ENCODE measurements around the gene SMTN. TPM values are rescaled to one million over a fixed set of nuclear protein-coding genes. Genes with fewer than 3 reads are reported as not detected.

The SMTN gene
- total and polyA plus RNA-seq, 10 of the 15 experiments (the other 5 are each of a cell fraction or from before 2014, with no cell fraction given), result 0.92 to 21.9 (median 4.8) TPM

GRCh38 chr22:31151872-31152271, 70.8 kb downstream of the SMTN start (continued):
- TF ChIP-seq ZBTB11 (CRISPR knock-in tag; IDR thresholded peaks at IDR 0.05) (no peak), ZZZ3 (IDR thresholded peaks at IDR 0.05; ENCODE audit: control insufficient read depth, insufficient read length, low read depth) (no peak), NR2C2 (IDR thresholded peaks at IDR 0.05; ENCODE audit: borderline replicate concordance, control insufficient read depth, insufficient read length, low read depth) (no peak), PML (IDR thresholded peaks at IDR 0.05; ENCODE audit: low read length) (no peak), TBL1XR1 (IDR thresholded peaks at IDR 0.05; ENCODE audit: low read depth, low read length) (no peak)

GRCh38 chr22:31153357-31153756, 72.2 kb downstream of the SMTN start:
- intact Hi-C loops (cut with micrococcal nuclease; ENCODE audit: unreplicated experiment), result no loop called here
- ChIA-PET CTCF (interaction anchor here (0.7 to 1.1 kb wide), 2 partner anchors 58 to 79 kb away, joined by 3 read pairs; partner anchors contain the start of gene LIMK2), POLR2A (interaction anchor here (0.7 kb wide), 1 partner anchor 155 kb away, joined by 5 read pairs; no protein-coding TSS in a partner anchor), SMC1A (ENCODE audit: uncharacterized antibody, unreplicated experiment) (no interaction called here), RAD21 (ENCODE audit: unreplicated experiment) (interaction anchor here (0.7 kb wide), 1 partner anchor 26 kb away, joined by 3 read pairs; no protein-coding TSS in a partner anchor)
- H3K4me3 ChIP-seq, result no peak overlapping the region
- FAIRE-seq, result no peak
- H3K79me2 ChIP-seq (ENCODE audit: control insufficient read depth, insufficient read depth, low read length), result no peaks in the 10 kb centered on the region
- H3K4me1 ChIP-seq (ENCODE audit: control insufficient read depth, insufficient read depth, low read length), result no peaks in the 10 kb centered on the region
- H4K20me1 ChIP-seq (ENCODE audit: control insufficient read depth, insufficient read depth), result no peaks in the 10 kb centered on the region
- no peak for ATAC-seq
- H3K9me3 ChIP-seq (replicated peaks; ENCODE audit: control insufficient read depth, insufficient read depth, low read length), result no peaks in the 10 kb centered on the region
- in situ Hi-C loops (cut with MboI), result no loop called here
- BruUV-seq (replicated peaks), result no TSS peak
- no peak for TF ChIP-seq ZNF217 (IDR thresholded peaks at IDR 0.05)
- H3K27me3 ChIP-seq (replicated peaks in 1 of 2; ENCODE audit: control insufficient read depth in 2 of 2, insufficient read depth in 2 of 2, low read length in 1 of 2), result no peaks in the 10 kb centered on the region; a peak in 1 of 4 replicates
- no peak overlapping the region for H3K4me2 ChIP-seq (ENCODE audit: control insufficient read depth, insufficient read depth)
- H2AFZ ChIP-seq (ENCODE audit: control insufficient read depth, low read depth, low read length), result no peak overlapping the region
- 33% methylated on average over 3 of the region's 3 CpGs for WGBS (ENCODE audit: insufficient coverage, insufficient replicate concordance, low lambda C conversion rate, missing lambda C conversion rate)
- H3K9ac ChIP-seq (ENCODE audit: control insufficient read depth, insufficient read depth, low read length), result no peak overlapping the region
- no peak overlapping the region for H3K27ac ChIP-seq (ENCODE audit: control insufficient read depth, insufficient read depth)
- no peak for DNase-seq (ENCODE audit: low read depth, low spot score)
- H3K36me3 ChIP-seq (ENCODE audit: control insufficient read depth in 2 of 2, insufficient read depth in 2 of 2, low read length in 1 of 2), result no peaks in the 10 kb centered on the region

Other genes starting within 250 kb of the SMTN start
Only the 7 nearest of the 8 such genes appear.
- gene MORC2, start 112.5 kb upstream of the SMTN start, total RNA-seq (2014; rRNA removed), result 8.4 and 8.9 TPM in 2 replicates
- 8.8 and 10.1 TPM in 2 replicates for gene MORC2, start 112.5 kb upstream of the SMTN start, total RNA-seq (2014; rRNA removed; fragmentation: Illumina TruSeq; extraction: Trizol)
- gene MORC2, start 112.5 kb upstream of the SMTN start, total RNA-seq (2021), result 15.5 and 16.3 TPM in 2 replicates
- gene MORC2, start 112.5 kb upstream of the SMTN start, polyA plus RNA-seq (2011; rRNA removed), result 5.6 and 9.3 TPM in 2 replicates
- gene MORC2, start 112.5 kb upstream of the SMTN start, polyA plus RNA-seq (2014; fragmentation: Illumina TruSeq; extraction: Trizol), result 12.1 and 13.4 TPM in 2 replicates
- gene MORC2, start 112.5 kb upstream of the SMTN start, polyA plus RNA-seq (2014; fragmentation: Nextera tagmentation; extraction: Ambion mirVana), result 1 to 10 TPM; 1.7 to 2.4 TPM
- gene MORC2, start 112.5 kb upstream of the SMTN start, polyA plus RNA-seq (2014; rRNA removed), result 9.3 and 11.2 TPM in 2 replicates
- 10 to 100 TPM in 1 of 2 experiments, 1 to 10 TPM in 1; 3.1 to 11.4 TPM for gene MORC2, start 112.5 kb upstream of the SMTN start, polyA plus RNA-seq (2016; fragmentation: Nextera tagmentation; extraction: Ambion mirVana)
- gene TUG1, start 112.1 kb upstream of the SMTN start, total RNA-seq (2014; rRNA removed), result 52.4 and 57.3 TPM in 2 replicates
- 58.6 and 62.4 TPM in 2 replicates for gene TUG1, start 112.1 kb upstream of the SMTN start, total RNA-seq (2014; rRNA removed; fragmentation: Illumina TruSeq; extraction: Trizol)
- 55.8 and 57.4 TPM in 2 replicates for gene TUG1, start 112.1 kb upstream of the SMTN start, total RNA-seq (2021)
- 116 and 137 TPM in 2 replicates for gene TUG1, start 112.1 kb upstream of the SMTN start, polyA plus RNA-seq (2011; rRNA removed)
- 111 and 156 TPM in 2 replicates for gene TUG1, start 112.1 kb upstream of the SMTN start, polyA plus RNA-seq (2014; fragmentation: Illumina TruSeq; extraction: Trizol)
- gene TUG1, start 112.1 kb upstream of the SMTN start, polyA plus RNA-seq (2014; fragmentation: Nextera tagmentation; extraction: Ambion mirVana), result 10 to 100 TPM; 21.6 to 23.4 TPM
- 56.4 and 65.6 TPM in 2 replicates for gene TUG1, start 112.1 kb upstream of the SMTN start, polyA plus RNA-seq (2014; rRNA removed)
- 10 to 100 TPM; 19.3 to 21.7 TPM for gene TUG1, start 112.1 kb upstream of the SMTN start, polyA plus RNA-seq (2016; fragmentation: Nextera tagmentation; extraction: Ambion mirVana)
- 2.3 and 3.3 TPM in 2 replicates for gene SELENOM, start 26.2 kb downstream of the SMTN start, total RNA-seq (2014; rRNA removed)
- 1.3 and 1.7 TPM in 2 replicates for gene SELENOM, start 26.2 kb downstream of the SMTN start, total RNA-seq (2014; rRNA removed; fragmentation: Illumina TruSeq; extraction: Trizol)
- 2.2 and 2.8 TPM in 2 replicates for gene SELENOM, start 26.2 kb downstream of the SMTN start, total RNA-seq (2021)
- gene SELENOM, start 26.2 kb downstream of the SMTN start, polyA plus RNA-seq (2011; rRNA removed), result 0.78 and 1.2 TPM in 2 replicates
- gene SELENOM, start 26.2 kb downstream of the SMTN start, polyA plus RNA-seq (2014; fragmentation: Illumina TruSeq; extraction: Trizol), result 0.24 and 0.93 TPM in 2 replicates
- 1 to 10 TPM in 1 of 2 experiments, under 1 TPM in 1; 0.80 to 1.3 TPM for gene SELENOM, start 26.2 kb downstream of the SMTN start, polyA plus RNA-seq (2014; fragmentation: Nextera tagmentation; extraction: Ambion mirVana)
- gene SELENOM, start 26.2 kb downstream of the SMTN start, polyA plus RNA-seq (2014; rRNA removed), result 5.6 and 8.3 TPM in 2 replicates
- 1 to 10 TPM; 3.8 to 5.2 TPM for gene SELENOM, start 26.2 kb downstream of the SMTN start, polyA plus RNA-seq (2016; fragmentation: Nextera tagmentation; extraction: Ambion mirVana)
- gene INPP5J, start 41.6 kb downstream of the SMTN start, total RNA-seq (2014; rRNA removed), result 1.7 TPM in 2 replicates
- 1.2 and 1.3 TPM in 2 replicates for gene INPP5J, start 41.6 kb downstream of the SMTN start, total RNA-seq (2014; rRNA removed; fragmentation: Illumina TruSeq; extraction: Trizol)
- gene INPP5J, start 41.6 kb downstream of the SMTN start, total RNA-seq (2021), result 1.9 and 2.6 TPM in 2 replicates
- gene INPP5J, start 41.6 kb downstream of the SMTN start, polyA plus RNA-seq (2011; rRNA removed), result 0.07 and 0.26 TPM in 2 replicates
- gene INPP5J, start 41.6 kb downstream of the SMTN start, polyA plus RNA-seq (2014; fragmentation: Illumina TruSeq; extraction: Trizol), result 0.44 and 1.7 TPM in 2 replicates
- gene INPP5J, start 41.6 kb downstream of the SMTN start, polyA plus RNA-seq (2014; fragmentation: Nextera tagmentation; extraction: Ambion mirVana), result under 1 TPM in 1 of 2 experiments, not detected in 1; 0.18 TPM
- gene INPP5J, start 41.6 kb downstream of the SMTN start, polyA plus RNA-seq (2014; rRNA removed), result 2.2 and 2.8 TPM in 2 replicates
- gene INPP5J, start 41.6 kb downstream of the SMTN start, polyA plus RNA-seq (2016; fragmentation: Nextera tagmentation; extraction: Ambion mirVana), result 1 to 10 TPM; 1.1 to 1.5 TPM
- not detected in 2 replicates for gene PLA2G3, start 59.2 kb downstream of the SMTN start, total RNA-seq (2014; rRNA removed)
- not detected in 2 replicates for gene PLA2G3, start 59.2 kb downstream of the SMTN start, total RNA-seq (2014; rRNA removed; fragmentation: Illumina TruSeq; extraction: Trizol)
- gene PLA2G3, start 59.2 kb downstream of the SMTN start, total RNA-seq (2021), result not detected in 2 replicates
- gene PLA2G3, start 59.2 kb downstream of the SMTN start, polyA plus RNA-seq (2011; rRNA removed), result 0.04 TPM in 1 of 2 replicates, not detected in the other
- gene PLA2G3, start 59.2 kb downstream of the SMTN start, polyA plus RNA-seq (2014; fragmentation: Illumina TruSeq; extraction: Trizol), result not detected in 2 replicates
- gene PLA2G3, start 59.2 kb downstream of the SMTN start, polyA plus RNA-seq (2014; fragmentation: Nextera tagmentation; extraction: Ambion mirVana), result not detected
- gene PLA2G3, start 59.2 kb downstream of the SMTN start, polyA plus RNA-seq (2014; rRNA removed), result not detected in 2 replicates
- gene PLA2G3, start 59.2 kb downstream of the SMTN start, polyA plus RNA-seq (2016; fragmentation: Nextera tagmentation; extraction: Ambion mirVana), result not detected
- gene RNF185, start 78.9 kb downstream of the SMTN start, total RNA-seq (2014; rRNA removed), result 15.6 and 18.7 TPM in 2 replicates
- 18.6 and 19.1 TPM in 2 replicates for gene RNF185, start 78.9 kb downstream of the SMTN start, total RNA-seq (2014; rRNA removed; fragmentation: Illumina TruSeq; extraction: Trizol)
- 22.1 and 22.9 TPM in 2 replicates for gene RNF185, start 78.9 kb downstream of the SMTN start, total RNA-seq (2021)
- gene RNF185, start 78.9 kb downstream of the SMTN start, polyA plus RNA-seq (2011; rRNA removed), result 32.6 and 34.7 TPM in 2 replicates
- gene RNF185, start 78.9 kb downstream of the SMTN start, polyA plus RNA-seq (2014; fragmentation: Illumina TruSeq; extraction: Trizol), result 29.0 and 31.2 TPM in 2 replicates
- 10 to 100 TPM in 1 of 2 experiments, 1 to 10 TPM in 1; 7.7 to 10.8 TPM for gene RNF185, start 78.9 kb downstream of the SMTN start, polyA plus RNA-seq (2014; fragmentation: Nextera tagmentation; extraction: Ambion mirVana)
- gene RNF185, start 78.9 kb downstream of the SMTN start, polyA plus RNA-seq (2014; rRNA removed), result 20.2 and 23.1 TPM in 2 replicates
- gene RNF185, start 78.9 kb downstream of the SMTN start, polyA plus RNA-seq (2016; fragmentation: Nextera tagmentation; extraction: Ambion mirVana), result 10 to 100 TPM; 26.8 to 28.9 TPM
- 32.3 and 34.9 TPM in 2 replicates for gene LIMK2, start 131.0 kb downstream of the SMTN start, total RNA-seq (2014; rRNA removed)
- 21.1 and 23.7 TPM in 2 replicates for gene LIMK2, start 131.0 kb downstream of the SMTN start, total RNA-seq (2014; rRNA removed; fragmentation: Illumina TruSeq; extraction: Trizol)
- 33.5 and 40.4 TPM in 2 replicates for gene LIMK2, start 131.0 kb downstream of the SMTN start, total RNA-seq (2021)
- gene LIMK2, start 131.0 kb downstream of the SMTN start, polyA plus RNA-seq (2011; rRNA removed), result 8.1 and 12.1 TPM in 2 replicates
- 20.6 and 29.8 TPM in 2 replicates for gene LIMK2, start 131.0 kb downstream of the SMTN start, polyA plus RNA-seq (2014; fragmentation: Illumina TruSeq; extraction: Trizol)
- 1 to 10 TPM; 2.9 to 5.0 TPM for gene LIMK2, start 131.0 kb downstream of the SMTN start, polyA plus RNA-seq (2014; fragmentation: Nextera tagmentation; extraction: Ambion mirVana)
- 23.3 and 24.2 TPM in 2 replicates for gene LIMK2, start 131.0 kb downstream of the SMTN start, polyA plus RNA-seq (2014; rRNA removed)
- gene LIMK2, start 131.0 kb downstream of the SMTN start, polyA plus RNA-seq (2016; fragmentation: Nextera tagmentation; extraction: Ambion mirVana), result 10 to 100 TPM; 31.2 to 32.2 TPM